Stimulated activated CD4-positive, alpha-beta T cell treated with anti-CD3 and anti-CD28 coated beads, Interleukin-1b, Interleukin-23, amount 100 ng/mL, for 1 hour (primary cell): ENCODE measurements around the gene LY6G6D.

Experiments used
- DNase-seq, 2 donors: peaks; one replicate each; pipeline ENCODE4 v3.0.0-alpha.2; 2020; ENCODE audit warnings: low read depth in 2 of 2

Gene LY6G6D

DNA sequence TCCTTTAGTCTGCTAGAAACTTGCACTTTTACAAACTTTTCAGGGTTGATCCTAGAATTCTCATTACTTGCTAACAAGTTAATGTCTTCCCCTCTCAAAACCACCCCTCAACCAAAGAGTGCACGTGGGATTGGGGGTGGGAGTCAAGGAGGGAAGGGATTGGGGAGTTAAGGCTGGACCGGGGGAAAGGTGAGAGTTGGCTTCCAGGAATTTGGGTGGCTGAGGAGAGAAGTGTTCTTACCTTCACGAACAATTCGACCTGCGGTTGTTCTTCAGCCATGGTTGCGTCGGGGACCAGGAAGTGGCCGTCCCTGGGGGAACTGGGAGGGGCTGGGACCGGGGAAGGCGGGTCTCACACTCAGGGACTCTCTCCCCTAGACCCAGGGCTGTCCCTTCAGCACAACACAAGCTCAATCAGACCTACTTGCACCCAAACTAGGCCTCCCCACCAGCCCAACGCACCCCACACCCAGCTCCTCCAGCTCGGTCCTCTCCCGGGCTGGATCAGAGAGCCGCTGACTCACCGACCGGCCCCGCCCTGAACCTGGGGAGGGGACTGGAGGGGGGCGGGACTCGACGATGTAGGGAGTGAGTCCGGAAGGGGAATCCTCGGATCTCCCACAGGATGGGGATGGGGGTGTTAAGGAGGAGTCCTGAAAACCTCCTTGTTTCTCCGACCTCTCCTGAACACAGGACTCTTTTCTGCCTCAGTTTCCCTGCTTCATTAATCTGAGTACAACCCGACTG, 21.0 kb downstream of the LY6G6D start, which contains the start of gene CLIC1:
TSS of gene CLIC1 (minus strand) at position 510 of the 747 bp plus-strand sequence. CDS start at position 280, 230 bp downstream.
- DNase-seq, result peak in 1 of 2 donors; percentile 63

- DNase-seq, result no peak
Measured at GRCh38 chr6:31736768-31737314, 21.7 kb downstream of the LY6G6D start.

GRCh38 chr6:31737315-31737990, 22.3 kb downstream of the LY6G6D start:
- DNase-seq, result no peak

- peak in 1 of 2 donors; percentile 22 for DNase-seq
Measured at GRCh38 chr6:31737991-31738979, 23.1 kb downstream of the LY6G6D start.

DNA sequence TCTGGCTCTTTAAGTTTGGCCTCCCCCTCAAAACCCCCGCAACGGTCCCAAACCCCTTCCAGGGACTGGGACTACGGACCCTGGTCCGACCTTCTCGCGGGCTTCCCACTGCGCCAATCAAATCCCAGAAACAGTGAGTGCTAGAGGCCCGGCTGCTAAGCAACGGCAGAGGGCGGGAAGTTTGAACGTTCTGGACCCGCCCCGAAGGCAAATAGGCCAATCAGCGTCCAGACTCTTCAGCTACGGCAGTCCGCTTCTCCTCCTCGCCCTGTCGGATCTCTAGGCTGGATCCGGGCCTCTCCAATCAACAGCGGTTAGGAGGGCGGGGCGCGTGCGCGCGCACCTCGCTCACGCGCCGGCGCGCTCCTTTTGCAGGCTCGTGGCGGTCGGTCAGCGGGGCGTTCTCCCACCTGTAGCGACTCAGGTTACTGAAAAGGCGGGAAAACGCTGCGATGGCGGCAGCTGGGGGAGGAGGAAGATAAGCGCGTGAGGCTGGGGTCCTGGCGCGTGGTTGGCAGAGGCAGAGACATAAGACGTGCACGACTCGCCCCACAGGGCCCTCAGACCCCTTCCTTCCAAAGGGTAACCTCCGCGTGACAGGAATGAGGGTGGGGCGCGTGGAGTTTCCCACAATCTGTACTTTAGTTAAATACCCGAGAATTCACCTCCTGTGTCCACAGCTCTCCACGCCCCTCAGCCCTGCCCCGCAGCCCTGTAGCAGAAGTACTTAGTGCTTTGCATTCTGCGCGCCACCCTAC, 24.7 kb downstream of the LY6G6D start, which contains the start of gene MSH5:
TSS of gene MSH5 (plus strand) at position 367 of the 758 bp plus-strand sequence. CDS start 462 bp downstream, outside the sequence.
- peak; percentile 87 to 88 for DNase-seq

- DNase-seq, result no peak
Measured at GRCh38 chr6:31740397-31741223, 25.5 kb downstream of the LY6G6D start.

DNA sequence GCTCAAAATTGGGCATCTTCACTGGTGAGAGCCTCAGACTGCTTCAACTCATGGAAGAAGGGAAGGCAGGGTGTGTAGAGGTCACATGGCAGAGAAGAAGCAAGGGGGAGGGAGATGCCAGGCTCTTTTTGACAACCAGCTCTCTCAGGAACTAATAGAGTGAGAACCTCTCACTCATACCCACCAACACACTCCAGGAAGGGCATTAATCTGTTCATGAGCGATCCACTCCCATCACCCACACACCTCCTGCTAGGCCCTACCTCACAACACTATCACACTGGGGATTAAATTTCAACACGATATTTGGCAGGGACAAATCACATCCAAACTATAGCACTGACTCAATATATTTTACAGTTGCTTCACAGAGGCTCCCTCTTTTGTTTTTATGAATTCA, 26.7 kb downstream of the LY6G6D start:
- DNase-seq, result no peak

DNA sequence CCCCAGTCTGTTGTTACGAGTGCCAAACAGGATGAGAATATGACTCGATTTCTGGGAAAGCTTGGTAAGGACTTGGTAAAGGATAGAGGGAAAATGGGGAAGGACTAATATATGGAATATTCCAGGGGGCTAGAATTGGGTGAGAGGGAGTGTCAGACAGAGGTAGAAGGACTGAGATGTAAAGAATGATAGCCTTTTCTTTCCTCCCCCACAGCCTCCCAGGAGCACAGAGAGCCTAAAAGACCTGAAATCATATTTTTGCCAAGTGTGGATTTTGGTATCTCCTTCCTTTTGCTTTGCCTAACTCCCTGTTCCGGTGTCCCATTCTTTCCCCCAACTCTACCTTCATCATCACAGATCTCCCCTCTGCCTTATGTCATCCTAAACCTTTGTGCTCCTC, 27.7 kb downstream of the LY6G6D start:
- DNase-seq, result no peak

GRCh38 chr6:31744422-31744821, 29.3 kb downstream of the LY6G6D start:
- DNase-seq, result no peak

- DNase-seq, result no peak
Measured at GRCh38 chr6:31749301-31750036, 34.3 kb downstream of the LY6G6D start.

- no peak for DNase-seq
Measured at GRCh38 chr6:31750411-31751022, 35.4 kb downstream of the LY6G6D start.

DNA sequence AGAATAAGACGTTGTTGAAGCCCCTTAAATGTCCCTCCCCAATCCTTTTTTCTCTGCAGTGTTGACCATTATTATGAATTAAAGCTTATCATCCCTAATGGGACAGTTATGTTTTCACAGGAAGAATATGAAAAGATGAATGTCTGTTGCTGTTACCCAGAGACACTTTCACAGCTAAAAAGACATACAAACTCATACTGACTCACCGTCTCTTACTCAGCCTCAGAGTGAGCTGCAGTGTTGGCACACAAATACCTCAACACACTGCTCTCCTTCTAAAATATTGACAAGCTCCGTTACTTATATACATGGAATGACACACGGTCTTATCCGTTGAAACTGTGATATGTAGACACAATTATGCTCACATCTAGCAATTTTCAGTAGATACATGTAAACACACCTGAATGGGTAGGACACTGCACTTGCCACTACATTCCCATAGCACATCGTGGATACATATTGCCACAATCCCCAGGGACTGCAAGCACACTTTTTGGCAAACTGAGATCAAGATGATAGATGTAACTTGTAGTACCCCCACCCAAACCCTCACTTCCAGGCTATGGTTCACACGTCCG, 37.7 kb downstream of the LY6G6D start:
- DNase-seq, result no peak

- DNase-seq, result no peak
Measured at GRCh38 chr6:31758281-31758680, 43.1 kb downstream of the LY6G6D start.

- DNase-seq, result no peak
Measured at GRCh38 chr6:31760790-31761189, 45.6 kb downstream of the LY6G6D start.

DNA sequence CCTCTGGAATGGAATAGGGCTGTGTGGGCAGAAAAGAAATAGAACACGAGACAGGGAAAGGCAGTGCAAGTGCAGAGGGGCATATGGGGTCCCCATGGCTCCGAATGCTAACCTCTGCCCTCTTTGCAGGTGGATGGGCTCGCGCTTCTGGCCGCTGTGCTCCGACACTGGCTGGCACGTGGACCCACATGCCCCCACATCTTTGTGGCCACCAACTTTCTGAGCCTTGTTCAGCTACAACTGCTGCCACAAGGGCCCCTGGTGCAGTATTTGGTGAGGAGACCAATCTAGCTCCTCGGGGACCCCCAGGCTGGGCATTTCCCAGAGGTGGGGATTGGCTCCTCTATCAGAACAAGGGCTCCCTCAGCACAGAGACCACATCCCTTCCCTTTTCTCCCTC, 46.2 kb downstream of the LY6G6D start:
- no peak for DNase-seq

DNA sequence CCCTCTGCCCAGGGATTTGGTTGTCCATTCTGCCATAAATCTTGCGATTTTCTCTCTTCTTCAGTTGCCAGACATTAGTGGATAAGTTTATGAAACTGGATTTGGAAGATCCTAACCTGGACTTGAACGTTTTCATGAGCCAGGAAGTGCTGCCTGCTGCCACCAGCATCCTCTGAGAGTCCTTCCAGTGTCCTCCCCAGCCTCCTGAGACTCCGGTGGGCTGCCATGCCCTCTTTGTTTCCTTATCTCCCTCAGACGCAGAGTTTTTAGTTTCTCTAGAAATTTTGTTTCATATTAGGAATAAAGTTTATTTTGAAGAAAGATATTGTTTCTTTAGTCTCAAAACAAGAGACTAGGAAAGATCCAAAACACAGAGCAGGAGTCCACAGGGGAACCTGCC, 47.2 kb downstream of the LY6G6D start, which contains the start of gene SAPCD1:
TSS of gene SAPCD1 (plus strand) at position 301 of the 400 bp plus-strand sequence. CDS start 399 bp downstream, outside the sequence.
- no peak for DNase-seq

- no peak for DNase-seq
Measured at GRCh38 chr6:31762878-31763618, 47.9 kb downstream of the LY6G6D start.

GRCh38 chr6:31763619-31763940, 48.4 kb downstream of the LY6G6D start:
- DNase-seq, result no peak
